H1 (cell line): ENCODE results near the gene VTI1B. TPM values are rescaled to one million over a fixed set of nuclear protein-coding genes. Genes with fewer than 3 reads are reported as not detected.

Source experiments
- BRCA1 ChIP-seq: IDR thresholded peaks from 2 replicates; pipeline ENCODE4 v1.6.1; 2012; ENCODE audit warnings: low read depth, low read length, improper control_type of control experiment
- CEBPB ChIP-seq: IDR thresholded peaks from 2 replicates; pipeline ENCODE4 v1.6.1; 2012; ENCODE audit warnings: low read depth, low read length
- JUND ChIP-seq: IDR thresholded peaks from 2 replicates; pipeline ENCODE4 v1.6.1; 2011; ENCODE audit warnings: mild to moderate bottlenecking, improper control_type of control experiment, low read length
- NANOG ChIP-seq: IDR thresholded peaks from 2 replicates; pipeline ENCODE4 v1.6.1; 2011; ENCODE audit warnings: low read length, low read depth, mild to moderate bottlenecking, inconsistent platforms; ENCODE audit not compliant: insufficient read depth, poor library complexity, severe bottlenecking
- NRF1 ChIP-seq: IDR thresholded peaks from 2 replicates; pipeline ENCODE4 v1.6.1; 2011; ENCODE audit warnings: mild to moderate bottlenecking, low read depth, low read length, improper control_type of control experiment
- SP1 ChIP-seq: IDR thresholded peaks from 2 replicates; pipeline ENCODE4 v1.6.1; 2011; ENCODE audit warnings: low read depth, low read length
- TCF12 ChIP-seq: IDR thresholded peaks from 2 replicates; pipeline ENCODE4 v1.6.1; 2011; ENCODE audit warnings: low read depth, mild to moderate bottlenecking, low read length
- polyA plus RNA-seq, 7 experiments: library from polyadenylated mRNA; depleted of rRNA in 3 of 7; stranded (reverse) in 5 of 7; unstranded in 2 of 7; fragments of >200 nt in 5 of 7; fragments of 200-250 nt in 2 of 7; gene quantifications; 1 replicate in 5 of 7; 2 replicates in 1 of 7; 4 replicates in 1 of 7; pipeline versions ENCODE4 v1.2.1 to v1.2.3, GENCODE V29; 2011 to 2013; ENCODE audit warnings: missing spikeins in 2 of 7, mixed read lengths in 2 of 7
- total RNA-seq: library from RNA; stranded (reverse); fragmentation: NEBNext Ultra II Directional; extraction: Animal tissue kit (Norgen Biotek cat#: 25700); gene quantifications from 2 replicates; pipeline ENCODE4 v1.2.1, GENCODE V29; 2021

VTI1B gene
- total and polyA plus RNA-seq, 2 of the 8 experiments (the other 6 are each of a cell fraction or from before 2014, with no cell fraction given), result 28.1 to 98.7 TPM

DNA sequence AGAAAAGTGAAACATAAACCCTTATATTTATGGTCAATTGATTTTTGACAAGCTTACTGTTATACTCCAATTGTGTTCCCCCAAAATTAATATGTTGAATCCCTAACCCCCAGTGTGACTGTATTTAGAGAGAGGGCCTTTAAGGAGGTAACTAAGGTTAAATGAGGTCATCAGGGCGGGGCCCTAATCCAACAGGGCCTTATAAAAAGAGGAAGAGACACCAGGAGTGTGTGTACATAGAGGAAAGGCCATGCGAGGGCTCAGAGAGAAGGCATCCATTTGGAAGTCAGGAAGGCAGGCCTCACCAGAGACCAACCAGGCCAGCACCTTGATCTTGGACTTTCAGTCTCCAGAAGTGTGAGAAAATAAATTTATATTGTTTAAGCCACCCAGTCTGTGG lies 6.5 kb upstream of the VTI1B start (continued):
- TF ChIP-seq NANOG (no peak), TCF12 (no peak), SP1 (no peak), BRCA1 (no peak), CEBPB (no peak), JUND (no peak), NRF1 (no peak)
- TF ChIP-seq, all 59 proteins: peak for 0
